HG02973 (cell line): ENCODE measurements around the gene TMPRSS5.
"Not testable (repeated sequence)": the region's sequence is repeated elsewhere in the genome, so short reads cannot be mapped to it uniquely, and the experiment has no call there.

ENCODE experiments used
- ATAC-seq: cut with Tn5 transposase; IDR thresholded peaks from one replicate; pipeline ENCODE4 v1.9.1; 2021; ENCODE audit warnings: moderate library complexity; ENCODE audit not compliant: unreplicated experiment

Gene TMPRSS5

GRCh38 chr11:113697756-113698407, 8.2 kb downstream of the TMPRSS5 start:
- no peak for ATAC-seq

DNA sequence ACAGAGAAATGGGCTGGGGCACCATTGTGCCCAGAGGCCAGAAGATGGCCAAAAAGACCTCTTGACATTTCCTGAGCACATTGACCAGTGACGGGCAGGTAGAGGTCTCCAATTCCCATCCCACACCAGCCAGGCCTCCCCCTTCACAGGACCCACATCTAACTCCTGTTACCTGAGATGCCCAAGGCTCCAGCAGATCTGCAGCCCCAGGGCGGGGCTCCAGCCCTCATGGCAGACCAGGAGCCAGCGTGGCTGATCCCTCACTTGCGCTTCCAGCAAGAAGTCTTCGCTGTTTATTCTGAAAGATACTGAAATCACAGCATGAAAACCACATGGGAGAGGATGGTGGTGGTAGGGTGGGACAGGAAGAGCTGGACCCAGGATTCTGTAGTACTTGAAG, 9.0 kb downstream of the TMPRSS5 start:
- no peak for ATAC-seq

DNA sequence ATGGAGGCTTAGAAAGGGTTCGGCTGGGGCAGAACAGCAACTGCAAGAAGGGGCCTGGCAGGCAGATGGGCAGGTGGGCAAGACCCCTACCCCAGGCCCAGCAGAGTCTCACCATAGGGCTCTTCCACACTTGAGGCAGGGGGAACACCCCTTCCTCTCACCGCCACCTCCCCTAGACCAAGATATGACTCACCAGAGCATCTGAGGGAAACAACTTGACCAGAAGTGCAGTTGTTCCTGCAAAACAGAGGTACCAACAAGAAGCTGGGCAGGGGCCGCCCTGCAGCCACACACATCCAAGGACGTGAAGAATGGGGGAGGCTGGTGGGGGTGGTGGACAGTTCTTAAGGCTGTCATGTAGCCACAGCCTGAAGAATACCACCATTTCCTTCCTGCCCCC, 10.9 kb downstream of the TMPRSS5 start:
- no peak for ATAC-seq

DNA sequence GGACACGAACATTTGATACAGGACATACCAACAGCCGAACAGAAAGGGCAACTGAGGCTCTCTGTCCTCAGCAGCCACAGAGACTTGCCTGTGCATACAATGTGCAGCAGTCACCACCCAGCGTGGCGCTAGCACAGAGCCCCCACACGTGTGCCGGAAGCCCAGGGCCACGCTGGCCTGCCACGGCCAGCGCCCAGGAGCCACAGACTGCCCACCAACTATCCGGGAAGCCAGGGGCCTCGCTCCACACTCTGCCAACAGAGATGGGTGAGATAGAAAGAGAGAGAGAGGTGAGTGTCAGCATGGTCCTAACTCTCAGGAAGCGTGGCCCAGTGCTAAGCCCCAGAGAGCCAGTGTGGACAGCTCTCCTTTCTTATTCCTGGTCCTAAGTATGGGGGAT, 11.7 kb downstream of the TMPRSS5 start:
- no peak for ATAC-seq

GRCh38 chr11:113693030-113693429, 13.1 kb downstream of the TMPRSS5 start:
- ATAC-seq, result no peak

DNA sequence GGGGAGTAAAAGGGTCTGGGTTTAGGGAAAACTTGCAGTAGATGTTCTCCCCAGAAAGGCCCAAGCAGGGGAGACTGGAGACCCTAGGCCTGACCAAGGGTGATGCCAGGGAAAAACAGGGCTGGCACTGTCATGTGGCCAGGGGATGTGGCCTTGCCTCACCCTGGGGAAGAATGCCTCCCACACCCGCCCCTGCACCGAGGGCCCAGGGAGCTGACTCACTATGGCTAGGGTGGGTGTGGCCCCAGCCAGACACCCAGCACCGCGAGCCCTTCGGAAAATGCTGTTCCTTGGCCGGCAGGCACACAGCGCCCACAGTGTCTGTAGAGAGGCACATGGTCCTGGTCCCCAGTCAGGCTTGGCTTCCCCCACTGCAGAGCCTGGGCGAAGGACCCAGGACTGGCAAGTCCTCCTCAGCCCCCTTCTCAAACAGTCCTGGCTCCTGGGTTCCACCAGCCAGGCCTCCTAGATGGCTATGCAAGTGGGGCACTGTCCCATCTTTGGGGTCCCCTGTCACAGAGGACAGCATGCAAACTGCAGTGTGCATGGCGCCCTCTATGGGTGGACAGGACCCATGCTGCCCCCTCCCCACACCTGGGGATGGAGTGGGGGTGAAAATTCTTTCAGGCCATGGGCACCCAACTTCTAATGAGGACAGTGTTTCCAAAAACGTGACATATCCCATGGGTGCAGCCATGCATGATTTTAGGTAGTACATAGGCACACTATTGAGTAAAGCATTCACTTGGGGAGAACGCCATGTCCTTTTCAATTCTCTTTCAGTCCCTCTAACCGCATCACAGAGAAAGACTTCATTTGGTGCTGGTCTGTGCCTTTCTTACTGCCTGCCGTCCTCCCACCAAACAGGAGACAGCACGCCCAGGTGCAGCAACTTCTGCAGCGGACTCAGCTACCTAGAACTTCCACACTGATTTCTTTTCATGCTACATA, 15.2 kb downstream of the TMPRSS5 start:
- ATAC-seq, result no peak

GRCh38 chr11:113689768-113690618, 16.1 kb downstream of the TMPRSS5 start:
- no peak for ATAC-seq

DNA sequence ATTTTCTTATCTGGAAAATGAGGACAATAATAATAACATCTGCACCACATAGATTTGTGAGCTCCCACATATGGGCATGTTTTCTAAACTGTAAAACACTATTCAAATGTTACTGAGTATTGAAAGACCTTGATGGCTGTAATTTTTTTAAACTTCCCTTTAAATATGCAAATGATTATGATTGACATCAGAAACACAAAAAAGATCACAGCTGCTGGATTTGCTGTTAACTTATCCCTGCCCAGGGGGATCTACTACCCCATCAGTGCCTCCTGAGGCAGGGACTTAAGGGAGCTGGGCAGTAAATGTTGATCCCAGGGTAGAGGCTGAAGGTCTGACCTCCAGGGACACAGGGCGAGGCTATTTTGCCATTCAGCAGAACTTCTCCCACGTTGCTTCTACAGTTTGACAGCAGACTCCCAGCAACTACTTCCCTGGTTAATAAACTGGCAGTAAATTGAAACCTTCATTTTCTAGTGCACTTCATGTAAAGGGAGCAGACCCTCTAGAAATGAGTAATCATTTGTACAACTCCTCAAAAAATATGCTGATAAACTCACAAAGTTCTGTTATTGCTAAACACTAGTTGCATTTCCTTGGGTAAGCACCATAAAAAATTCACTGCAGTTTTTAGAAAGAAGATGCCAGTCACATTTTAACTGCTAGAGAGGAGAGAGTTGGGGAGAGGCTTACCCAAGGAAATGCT, 20.3 kb downstream of the TMPRSS5 start:
- no peak for ATAC-seq

GRCh38 chr11:113684496-113684895, 21.6 kb downstream of the TMPRSS5 start:
- ATAC-seq, result no peak

DNA sequence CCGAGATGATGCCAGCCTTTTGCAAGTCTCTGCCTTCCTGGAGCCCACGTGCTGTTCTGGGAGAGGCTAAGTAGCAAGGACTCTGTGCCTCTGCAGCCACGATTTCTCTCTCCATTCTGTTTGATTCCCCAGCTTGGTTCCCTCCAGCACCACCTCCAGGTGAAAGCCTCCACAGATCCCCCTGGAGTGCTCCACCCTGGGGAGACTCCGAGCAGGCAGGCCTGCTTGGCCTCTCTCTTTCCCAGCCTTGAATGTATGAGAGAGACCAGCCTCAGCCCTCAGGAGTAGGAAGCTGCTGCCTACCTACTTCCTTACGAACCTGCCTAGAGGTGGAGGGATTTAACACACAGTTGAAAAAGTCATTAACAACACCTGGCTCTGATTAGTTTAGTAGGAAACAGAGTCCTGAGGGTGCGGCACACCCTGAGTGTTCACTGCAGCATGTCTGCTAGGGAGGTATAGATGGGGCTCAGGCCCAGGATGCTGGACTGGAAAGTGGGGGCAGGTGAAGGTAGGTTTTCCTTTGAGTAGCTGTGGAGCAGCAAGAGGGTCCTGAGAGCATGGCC, 22.5 kb downstream of the TMPRSS5 start:
- no peak for ATAC-seq

GRCh38 chr11:113681711-113682413, 24.2 kb downstream of the TMPRSS5 start:
- ATAC-seq, result no peak

DNA sequence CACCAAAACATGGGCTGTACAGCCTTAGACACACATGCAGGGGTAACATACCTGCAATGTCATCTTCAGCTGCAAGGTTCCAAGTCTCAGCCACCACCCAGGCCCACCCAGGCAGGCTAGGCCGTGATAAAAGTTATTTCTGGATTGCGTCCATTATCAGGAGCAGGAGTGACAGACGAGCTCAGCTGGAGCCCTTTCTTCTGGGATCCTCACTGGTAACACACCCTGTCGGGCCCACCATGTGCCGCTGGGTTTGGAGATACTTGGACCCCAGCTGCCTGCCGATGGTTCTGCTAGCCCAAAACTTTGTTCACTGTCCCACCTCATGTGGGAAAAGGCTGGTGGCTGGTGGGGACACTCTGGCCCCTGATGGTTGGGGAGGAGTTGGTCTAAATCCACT, 24.8 kb downstream of the TMPRSS5 start:
- ATAC-seq, result no peak

DNA sequence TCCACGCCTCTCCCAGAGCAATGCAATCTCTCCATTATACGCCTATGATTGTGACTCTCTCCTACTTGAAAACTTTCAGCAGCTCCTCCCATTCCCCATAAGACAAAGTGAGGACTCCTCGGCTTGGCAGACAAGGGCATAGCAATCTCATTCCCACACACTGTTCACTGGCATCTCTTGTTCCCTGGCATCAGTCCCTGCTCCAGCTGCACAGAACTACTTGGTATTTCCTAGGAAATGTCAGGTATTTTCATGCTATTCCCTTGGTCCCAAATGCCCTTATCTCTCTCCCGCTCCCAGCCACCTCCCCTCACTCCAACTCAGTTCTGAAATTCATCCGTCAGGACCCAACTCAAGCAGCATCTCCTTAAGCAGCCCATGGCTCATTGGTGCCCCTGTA, 28.4 kb downstream of the TMPRSS5 start:
- ATAC-seq, result no peak

DNA sequence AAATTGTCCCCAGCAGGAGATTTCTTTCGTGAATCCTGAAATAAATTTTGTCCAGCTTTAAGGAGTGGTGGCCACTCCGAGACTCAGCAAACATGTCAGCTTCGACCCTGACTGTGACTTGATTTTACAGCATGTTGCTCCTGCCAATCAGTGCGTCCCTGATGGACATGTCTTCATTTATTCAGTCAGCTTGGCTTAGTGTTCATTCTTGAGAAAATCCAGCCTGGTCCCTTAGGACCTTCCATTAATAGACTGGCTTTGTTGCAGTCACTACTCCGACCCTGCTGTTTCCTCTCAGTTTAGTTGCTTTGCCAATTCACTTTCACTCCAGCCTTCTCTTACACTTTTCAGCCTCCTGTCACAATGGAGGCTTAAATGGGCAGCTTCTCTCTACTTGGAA, 30.5 kb downstream of the TMPRSS5 start:
- ATAC-seq, result no peak

DNA sequence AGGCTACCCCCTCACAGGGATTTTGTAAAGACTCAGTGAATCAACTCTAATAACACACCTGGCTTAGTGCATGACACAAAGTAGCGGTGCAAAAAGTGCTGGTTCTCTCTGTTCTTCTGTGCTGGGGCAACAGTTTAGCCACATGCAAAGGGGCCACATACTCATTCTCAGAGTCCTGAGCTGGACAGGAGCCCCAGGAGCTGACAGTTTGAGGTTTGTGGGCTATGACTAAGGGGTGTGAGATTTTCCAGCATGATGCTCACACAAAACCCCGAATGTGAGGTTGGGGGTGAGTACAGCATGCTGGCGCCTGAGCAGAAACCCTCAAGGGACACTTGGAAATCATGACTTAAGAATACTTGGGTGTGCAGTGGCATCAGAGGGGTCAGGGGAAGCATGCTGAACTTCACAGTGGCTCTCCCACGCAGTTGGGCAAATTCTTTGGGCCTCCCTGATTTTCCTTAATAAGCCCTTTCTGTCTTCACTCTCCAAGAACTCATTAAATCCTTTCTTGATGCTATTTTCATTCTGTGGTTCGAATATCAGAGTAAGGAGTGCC, 31.0 kb downstream of the TMPRSS5 start:
- ATAC-seq, result peak; percentile 73

GRCh38 chr11:113674397-113674685, 31.8 kb downstream of the TMPRSS5 start:
- ATAC-seq, result no peak

DNA sequence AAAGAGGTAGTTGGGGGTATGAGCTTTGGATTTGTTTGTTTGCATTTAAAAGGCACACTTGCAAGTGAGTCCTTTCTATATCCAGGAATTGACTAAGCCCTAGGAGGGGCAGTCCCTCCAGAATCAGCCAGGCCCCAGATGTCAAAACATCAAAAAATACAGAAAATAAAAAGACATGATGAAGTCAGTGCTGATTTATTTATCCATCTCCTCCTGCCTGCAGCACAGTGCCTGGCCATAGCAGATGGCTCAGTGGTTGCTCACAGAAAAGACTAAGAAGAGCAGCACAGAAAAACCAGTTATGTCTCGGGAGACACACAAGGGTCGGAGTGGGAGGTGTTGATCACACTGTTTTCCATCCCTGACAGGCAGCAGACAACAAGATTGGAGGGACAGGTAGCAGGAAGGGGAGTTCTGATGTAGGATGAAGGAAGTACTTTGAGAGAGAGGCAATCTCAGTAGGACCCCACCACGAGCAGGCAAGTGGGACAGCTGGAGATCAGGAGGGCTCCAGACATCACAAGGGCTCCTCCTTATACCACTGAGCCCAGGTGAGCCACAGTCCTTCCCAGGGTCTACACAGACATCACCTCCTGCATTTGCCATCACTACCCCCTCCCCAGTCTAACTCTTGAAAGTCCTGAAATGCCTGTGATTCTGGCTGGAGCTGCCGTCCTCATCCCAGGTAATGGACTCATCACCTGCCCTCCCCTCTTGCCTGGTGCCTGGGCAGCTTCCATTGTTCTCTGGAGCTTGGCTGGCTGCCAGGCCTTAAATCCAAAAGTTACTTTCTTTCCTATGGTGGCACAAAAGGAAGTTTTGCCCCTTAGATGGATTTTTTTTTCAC, 32.3 kb downstream of the TMPRSS5 start:
- ATAC-seq, result no peak

DNA sequence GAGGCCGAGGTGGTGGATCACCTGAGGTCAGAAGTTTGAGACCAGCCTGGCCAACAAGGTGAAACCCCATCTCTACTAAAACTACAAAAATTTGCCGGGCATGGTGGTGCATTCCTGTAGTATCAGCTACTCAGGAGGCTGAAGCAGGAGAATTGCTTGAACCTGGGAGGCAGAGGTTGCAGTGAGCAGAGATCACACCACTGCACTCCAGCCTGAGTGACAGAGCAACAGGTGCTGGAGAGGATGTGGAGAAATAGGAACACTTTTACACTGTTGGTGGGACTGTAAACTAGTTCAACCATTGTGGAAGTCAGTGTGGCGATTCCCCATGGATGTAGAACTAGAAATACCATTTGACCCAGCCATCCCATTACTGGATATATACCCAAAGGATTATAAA, 34.2 kb downstream of the TMPRSS5 start:
- ATAC-seq, result not testable (repeated sequence)

GRCh38 chr11:113670831-113671215, 35.3 kb downstream of the TMPRSS5 start:
- ATAC-seq, result no peak
